ENCODE data around the gene ZBED6. TPM values are rescaled to one million over a fixed set of nuclear protein-coding genes. Genes with fewer than 3 reads are reported as not detected.

ZBED6 gene
- polyA plus RNA-seq, 1 experiment: 22.7 TPM

GRCh38 chr1:203764105-203765028 is 31.1 kb upstream of the ZBED6 start:
- ChIA-PET POLR2A (no interaction called here), CTCF (interaction anchor here (0.5 kb wide), 1 partner anchor 384 kb away, joined by 3 read pairs; no protein-coding TSS in a partner anchor)
- Histone ChIP-seq H3K27ac (ENCODE audit: low read depth, low read length) (no peak overlapping the region), H3K4me3 (ENCODE audit: low read depth, low read length) (no peak overlapping the region), H3K27me3 (ENCODE audit: control insufficient read depth, insufficient read depth, low read length) (peaks cover 5% of the 10 kb centered on the region), H3K9me3 (ENCODE audit: control insufficient read depth, insufficient read depth, low read length) (no peaks in the 10 kb centered on the region)
- DNase-seq (ENCODE audit: low read depth, low spot score): no peak
- no peak for TF ChIP-seq CTCF (IDR thresholded peaks at IDR 0.05; ENCODE audit: low read depth, low read length)

- Histone ChIP-seq H3K9me3 (ENCODE audit: control insufficient read depth, insufficient read depth, low read length) (no peaks in the 10 kb centered on the region), H3K27ac (ENCODE audit: low read depth, low read length) (no peak within 1 kb of the TSS), H3K27me3 (ENCODE audit: control insufficient read depth, insufficient read depth, low read length) (peaks cover 5% of the 10 kb centered on the region), H3K4me3 (ENCODE audit: low read depth, low read length) (no peak within 1 kb of the TSS)
- no peak for TF ChIP-seq CTCF (IDR thresholded peaks at IDR 0.05; ENCODE audit: low read depth, low read length)
- POLR2A ChIA-PET: no interaction called here
- DNase-seq (ENCODE audit: low read depth, low spot score): no peak
- CTCF ChIA-PET: no interaction called here
These were observed 30.2 kb upstream of the ZBED6 start, which contains the start of gene LAX1 for GRCh38 chr1:203765029-203765837. LAX1 (plus strand) TSS chr1:203765183; CDS start chr1:203765566, 383 bp downstream.

GRCh38 chr1:203768256-203768655 is 27.2 kb upstream of the ZBED6 start:
- Histone ChIP-seq H3K27me3 (ENCODE audit: control insufficient read depth, insufficient read depth, low read length) (peaks cover 11% of the 10 kb centered on the region), H3K27ac (ENCODE audit: low read depth, low read length) (no peak overlapping the region), H3K9me3 (ENCODE audit: control insufficient read depth, insufficient read depth, low read length) (no peaks in the 10 kb centered on the region), H3K4me3 (ENCODE audit: low read depth, low read length) (no peak overlapping the region)
- TF ChIP-seq CTCF (IDR thresholded peaks at IDR 0.05; ENCODE audit: low read depth, low read length): no peak
- ChIA-PET CTCF (no interaction called here), POLR2A (no interaction called here)
- no peak for DNase-seq (ENCODE audit: low read depth, low spot score)

GRCh38 chr1:203769505-203770343 is 25.7 kb upstream of the ZBED6 start:
- no peak for TF ChIP-seq CTCF (IDR thresholded peaks at IDR 0.05; ENCODE audit: low read depth, low read length)
- peaks cover 14% of the 10 kb centered on the region for H3K27me3 ChIP-seq (ENCODE audit: control insufficient read depth, insufficient read depth, low read length)
- peak overlapping the region; percentile 21 for H3K27ac ChIP-seq (ENCODE audit: low read depth, low read length)
- no peak overlapping the region for H3K4me3 ChIP-seq (ENCODE audit: low read depth, low read length)
- ChIA-PET POLR2A (interaction anchor here (0.6 to 0.9 kb wide), 3 partner anchors 25 to 212 kb away, joined by 3 to 6 read pairs (median 4); no protein-coding TSS in a partner anchor), CTCF (interaction anchor here (0.6 kb wide), 1 partner anchor 429 kb away, joined by 3 read pairs; no protein-coding TSS in a partner anchor)
- H3K9me3 ChIP-seq (ENCODE audit: control insufficient read depth, insufficient read depth, low read length): no peaks in the 10 kb centered on the region
- DNase-seq (ENCODE audit: low read depth, low spot score): peak; percentile 81
